Left lobe of liver (tissue), 2 donors: ENCODE measurements around the gene LYRM4. TPM values are rescaled to one million over a fixed set of nuclear protein-coding genes. Genes with fewer than 3 reads are reported as not detected.
A peak's percentile ranks its signal among the peaks of the same experiment; 100 is the strongest.

Experiments used
- ATAC-seq: fragments of 200-7000 bp; cut with Tn5 transposase; one replicate; pipeline ENCODE4 v1.9.1; 2020; ENCODE audit warnings: mild to moderate bottlenecking, moderate library complexity
- DNase-seq: peaks from one replicate; pipeline ENCODE4 v3.0.0-alpha.2; 2020; ENCODE audit warnings: low spot score
- total RNA-seq: library from RNA; stranded (reverse); gene quantifications from one replicate; pipeline ENCODE4 v1.2.1, GENCODE V29; 2021
- donor health status: DM: no; HTN: no; CAD: no; lungs with moderate emphysema.
- donor health status: DM: no; HTN: yes; CAD: no.

Gene LYRM4
- total RNA-seq, 1 donor from 2014 or later = 7.7 TPM

GRCh38 chr6:5206920-5207561 lies 53.7 kb downstream of the LYRM4 start:
- ATAC-seq (no peak), DNase-seq (no peak)

- DNase-seq (peak; percentile 81), ATAC-seq (peak; percentile 96)
These were observed 54.6 kb downstream of the LYRM4 start for GRCh38 chr6:5205877-5206850.

GRCh38 chr6:5205035-5205507 lies 55.7 kb downstream of the LYRM4 start:
- ATAC-seq (no peak), DNase-seq (no peak)

GRCh38 chr6:5204376-5204775 lies 56.4 kb downstream of the LYRM4 start:
- ATAC-seq = no peak
- DNase-seq = no peak

- DNase-seq (no peak), ATAC-seq (no peak)
These were observed 57.2 kb downstream of the LYRM4 start for GRCh38 chr6:5203546-5203945.

DNA sequence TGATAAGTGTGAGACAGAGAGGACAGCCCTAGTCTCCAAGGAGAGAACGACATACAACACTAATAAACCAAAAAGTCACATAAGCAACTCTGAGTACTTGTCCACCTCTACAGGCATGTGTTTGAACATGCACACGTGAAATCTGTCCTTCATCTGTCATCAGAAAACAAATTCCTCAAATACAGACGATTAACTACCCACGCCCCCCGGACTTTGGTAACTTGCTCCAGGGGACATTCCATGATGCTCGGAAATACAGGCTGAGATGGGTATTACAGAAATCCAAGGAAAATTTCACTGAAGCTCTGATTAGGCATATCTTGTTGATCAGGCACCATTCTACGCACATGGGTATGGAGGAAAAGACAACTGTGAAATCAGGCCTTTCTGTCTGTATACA lies 57.8 kb downstream of the LYRM4 start:
- DNase-seq = no peak
- ATAC-seq = no peak

- DNase-seq = no peak
- no peak for ATAC-seq
These were observed 58.5 kb downstream of the LYRM4 start for GRCh38 chr6:5202206-5202605.

DNA sequence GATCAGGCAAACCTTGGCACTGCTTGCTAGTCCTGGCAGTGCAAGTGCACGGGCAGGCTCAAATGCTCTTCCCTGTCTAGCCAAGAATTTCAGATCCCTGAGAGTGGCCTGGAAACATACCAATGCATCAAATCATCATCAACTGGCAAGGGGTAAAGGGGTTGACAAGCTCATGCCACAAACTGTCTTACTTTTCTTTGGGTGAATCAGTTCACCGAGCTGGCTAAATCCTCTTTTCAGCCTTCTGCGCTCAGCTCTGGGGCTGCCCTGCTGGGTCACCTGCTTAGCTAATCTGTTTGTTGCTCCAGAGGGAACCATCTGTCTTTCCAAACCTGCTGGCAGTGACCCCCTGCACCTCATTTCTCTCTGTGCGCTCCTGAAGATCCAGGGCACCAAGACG lies 59.5 kb downstream of the LYRM4 start:
- DNase-seq (no peak), ATAC-seq (no peak)

DNA sequence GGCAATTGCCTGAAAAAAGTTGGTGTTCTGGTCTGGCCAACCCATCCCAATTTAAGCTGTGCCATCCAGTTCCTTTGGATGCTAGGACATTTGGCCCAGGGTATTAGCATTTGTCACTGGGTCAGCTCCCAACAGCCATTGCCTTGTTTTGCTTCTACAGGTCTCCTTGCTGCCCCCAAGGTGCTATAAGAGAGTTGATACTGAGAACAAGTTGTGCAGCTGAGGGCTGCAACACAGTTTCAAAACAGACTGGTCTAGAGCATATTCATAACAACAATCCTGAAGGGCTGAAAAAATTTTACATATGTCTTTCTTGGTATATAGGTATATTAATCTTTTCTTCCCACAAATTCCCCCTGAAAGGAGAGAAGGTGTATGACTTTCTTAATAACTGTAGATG lies 61.0 kb downstream of the LYRM4 start:
- DNase-seq (no peak), ATAC-seq (no peak)

DNA sequence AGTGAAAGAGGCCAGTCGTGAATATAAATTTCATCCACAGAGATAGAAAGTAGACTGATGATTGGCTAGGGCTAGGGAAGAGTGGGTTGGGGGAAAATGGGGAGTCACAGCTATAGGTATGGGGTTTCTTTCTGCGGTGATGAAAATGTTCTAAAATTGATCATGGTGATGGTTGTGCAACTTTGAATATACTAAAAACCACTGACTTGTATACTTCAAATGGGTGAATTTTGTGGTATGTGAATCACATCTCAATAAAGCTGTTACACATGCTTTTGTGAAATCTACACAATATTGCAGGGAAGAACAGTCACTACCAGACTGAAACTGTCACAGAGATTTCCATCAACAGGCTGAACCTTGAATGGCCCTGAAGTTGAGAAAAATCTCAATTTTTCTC lies 61.5 kb downstream of the LYRM4 start:
- DNase-seq = no peak
- ATAC-seq = no peak

DNA sequence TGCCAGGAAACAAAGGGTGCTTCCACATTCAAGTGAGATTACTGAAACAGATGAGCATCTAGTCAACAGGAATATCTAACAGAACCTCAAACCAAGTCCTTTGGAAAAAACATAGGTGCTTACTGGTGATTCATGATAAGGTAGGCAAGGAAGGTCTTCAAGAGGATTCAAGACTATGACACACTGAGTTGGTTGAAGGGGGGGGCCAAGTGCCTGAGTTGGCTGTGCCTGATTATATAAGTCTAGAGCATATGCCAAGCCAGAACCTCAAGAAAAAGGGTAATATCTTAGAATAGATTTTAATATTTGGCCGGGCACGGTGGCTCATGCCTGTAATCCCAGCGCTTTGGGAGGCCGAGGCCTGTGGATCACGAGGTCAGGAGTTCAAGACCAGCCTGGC lies 63.7 kb downstream of the LYRM4 start:
- ATAC-seq = no peak
- DNase-seq = no peak

DNA sequence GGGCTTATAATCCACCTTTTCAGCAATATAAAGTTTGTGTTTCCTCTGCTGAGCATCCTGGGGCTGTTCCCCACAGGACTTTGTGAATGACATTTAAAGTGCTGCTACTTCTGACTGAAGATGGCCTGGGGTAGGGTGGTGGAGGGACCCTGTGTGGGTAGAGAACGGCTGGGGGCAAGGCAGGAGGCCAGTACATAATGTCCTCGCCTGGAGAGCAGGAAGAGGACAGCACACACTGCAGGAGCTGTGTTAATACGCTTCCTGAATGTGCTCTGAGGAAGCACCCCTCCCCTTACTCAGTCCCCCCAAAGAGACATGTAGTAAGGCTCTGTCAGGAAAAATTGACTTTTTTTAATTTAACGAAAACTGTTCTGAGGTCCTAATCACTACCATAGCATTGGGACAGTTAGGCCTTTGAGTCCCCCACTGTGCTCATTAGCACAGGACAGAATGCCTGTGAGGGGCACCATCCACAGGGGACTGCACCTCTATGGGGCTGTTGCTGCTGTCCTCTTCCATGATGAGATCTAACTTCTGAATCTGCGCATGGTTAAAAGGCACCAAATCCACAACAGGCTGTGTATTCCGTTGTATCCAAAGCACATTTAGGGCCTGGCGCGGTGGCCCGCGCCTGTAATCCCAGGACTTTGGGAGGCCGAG lies 68.5 kb downstream of the LYRM4 start:
- DNase-seq = no peak

GRCh38 chr6:5191722-5192121 lies 69.0 kb downstream of the LYRM4 start:
- no peak for ATAC-seq
- DNase-seq = no peak

More for the DNA sequence above, 68.5 kb downstream of the LYRM4 start:
- ATAC-seq = no peak

DNA sequence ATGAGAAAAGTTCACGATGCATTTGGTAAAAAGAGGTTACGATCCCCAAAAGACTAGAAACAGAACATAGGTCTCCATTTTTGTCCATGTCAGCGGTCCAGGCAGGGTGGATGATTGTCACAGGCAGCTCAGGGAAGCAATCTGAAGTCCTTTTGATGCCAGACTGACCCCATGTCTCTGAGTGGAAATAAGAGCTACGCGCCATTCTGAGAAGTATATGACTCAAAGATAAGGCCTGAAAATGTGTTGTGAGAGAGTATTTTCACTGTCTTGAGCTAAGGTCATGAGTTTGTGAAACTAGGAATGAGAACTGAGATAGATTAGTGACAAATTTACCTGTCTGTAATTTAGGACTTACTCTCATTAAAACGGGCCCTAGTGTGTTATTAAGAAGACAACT lies 69.5 kb downstream of the LYRM4 start:
- ATAC-seq = no peak

GRCh38 chr6:5190507-5190906 lies 70.2 kb downstream of the LYRM4 start:
- no peak for ATAC-seq

More for the DNA sequence above, 69.5 kb downstream of the LYRM4 start:
- no peak for DNase-seq

DNA sequence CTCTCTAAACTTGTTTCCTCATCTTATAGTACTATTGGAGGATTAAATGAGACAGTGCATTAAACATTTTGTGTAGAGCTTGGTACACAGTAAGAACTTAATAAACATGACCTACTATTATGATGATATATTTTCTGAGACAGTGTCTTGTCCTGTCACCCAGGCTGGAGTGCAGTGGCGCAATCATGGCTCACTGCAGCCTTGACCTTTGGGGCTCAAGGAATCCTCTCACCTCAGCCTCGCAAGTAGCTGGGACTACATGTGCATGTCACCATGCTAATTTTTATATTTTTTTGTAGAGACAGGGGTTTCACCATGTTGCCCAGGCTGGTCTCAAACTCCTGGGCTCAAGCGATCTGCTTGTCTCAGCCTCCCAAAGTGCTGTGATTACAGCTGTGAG lies 72.1 kb downstream of the LYRM4 start:
- no peak for DNase-seq
- ATAC-seq = no peak

More at GRCh38 chr6:5190507-5190906, 70.2 kb downstream of the LYRM4 start:
- DNase-seq = no peak

- DNase-seq (no peak), ATAC-seq (no peak)
These were observed 75.9 kb downstream of the LYRM4 start for GRCh38 chr6:5184878-5185277.

DNA sequence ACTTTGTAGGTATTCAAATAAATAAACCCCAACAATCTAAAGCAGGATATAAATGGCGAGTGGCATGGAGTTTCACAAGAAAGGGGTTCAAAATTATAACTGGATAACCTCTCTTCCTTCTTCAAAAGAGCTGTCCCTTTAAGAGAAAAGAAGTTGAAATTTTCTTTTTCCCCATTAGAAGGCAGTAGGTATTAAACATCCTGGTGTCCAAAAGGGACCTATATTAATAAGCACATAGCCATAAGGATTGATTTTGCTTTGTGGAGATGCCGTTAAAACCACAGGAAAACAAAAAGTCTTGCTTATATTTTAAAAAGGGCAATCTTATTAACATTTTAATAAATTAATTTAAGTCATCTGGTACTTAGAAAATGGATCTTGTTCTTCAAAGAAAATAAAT lies 76.5 kb downstream of the LYRM4 start:
- ATAC-seq (peak; percentile 48), DNase-seq (no peak)

- ATAC-seq (peak; percentile 90), DNase-seq (no peak)
These were observed 79.0 kb downstream of the LYRM4 start for GRCh38 chr6:5181510-5182317.

DNA sequence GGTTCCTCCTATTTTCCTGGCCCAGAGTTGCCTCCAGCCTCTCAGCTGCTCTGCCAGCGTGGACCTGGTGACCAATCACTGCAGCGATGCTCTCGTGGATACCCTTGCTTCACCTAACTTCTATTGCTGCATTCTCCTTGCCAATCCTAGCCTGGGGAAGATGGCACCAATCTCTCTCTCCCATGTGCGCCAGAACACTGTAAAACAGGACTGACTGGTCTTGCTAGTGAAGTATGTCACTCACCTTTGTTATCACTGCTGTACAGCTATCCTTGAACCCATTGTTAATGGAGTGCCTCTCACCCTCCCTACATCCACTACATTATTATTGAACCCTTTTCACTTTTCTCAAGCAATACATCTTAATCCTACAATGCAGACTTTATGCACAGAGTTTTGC lies 80.1 kb downstream of the LYRM4 start:
- DNase-seq = no peak

DNA sequence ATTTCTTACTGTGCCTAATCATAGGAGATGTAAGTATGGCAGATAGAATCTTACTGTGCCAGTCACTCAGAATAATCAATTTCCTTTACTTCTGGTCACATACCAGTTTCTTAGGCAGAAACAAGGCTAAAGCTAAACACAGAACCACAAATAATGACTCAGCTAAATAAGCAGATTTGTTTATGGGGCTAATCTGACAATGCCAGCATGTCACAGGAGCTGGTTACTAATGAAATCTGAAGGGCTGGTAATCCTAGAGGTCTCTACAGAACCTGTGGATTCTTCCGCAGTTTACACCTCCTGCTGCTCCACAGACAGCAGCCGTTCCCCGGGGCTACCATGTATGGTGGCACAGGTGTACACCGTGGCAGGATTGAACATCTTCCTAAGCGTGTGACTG lies 80.8 kb downstream of the LYRM4 start:
- no peak for DNase-seq
- ATAC-seq = no peak

More for the DNA sequence above, 80.1 kb downstream of the LYRM4 start:
- no peak for ATAC-seq
